HCT116 (cell line): ENCODE results near the gene ABCG8. TPM values are rescaled to one million over a fixed set of nuclear protein-coding genes. Genes with fewer than 3 reads are reported as not detected.

Source experiments
- ATAC-seq: fragments of 200-7000 bp; cut with Tn5 transposase; 2 replicates; pipeline ENCODE4 v1.9.1; 2020; ENCODE audit warnings: mild to moderate bottlenecking, moderate library complexity
- BruUV-seq: library from RNA; stranded (reverse); fragments of 400-500 nt; replicated peaks from 2 replicates; lab custom pipeline; 2021; lab: Mats Ljungman, UMichigan
- CTCF ChIA-PET: fragments of 300-600 bp; sonication (Branson Sonifier 250); formaldehyde crosslinking; loops from one replicate; lab custom pipeline; 2021; ENCODE audit warnings: antibody characterized with exemption; lab: Charles Lee
- POLR2A ChIA-PET: fragments of 300-600, 350-600 bp; sonication (Branson Sonifier 250); formaldehyde crosslinking; loops from one replicate; lab custom pipeline; 2021; ENCODE audit warnings: antibody characterized with exemption; lab: Charles Lee
- RAD21 ChIA-PET, 2 experiments: fragments of 300-600 bp; sonication (Branson Sonifier 250); formaldehyde crosslinking; loops; one replicate each; lab custom pipeline; 2023; ENCODE audit warnings: low total read pairs in 2 of 2; ENCODE audit not compliant: uncharacterized antibody in 2 of 2, unreplicated experiment in 2 of 2, low non-redundant PET in 1 of 2; lab: Charles Lee
- DNase-seq: peaks from one replicate; pipeline ENCODE4 v3.0.0-alpha.2; 2010; ENCODE audit warnings: low read depth, low spot score
- H2AFZ ChIP-seq: fragments of 200-600 bp; shearing (Covaris generic), sonication (generic); 2 replicates; pipeline ENCODE4 v1.6.1; 2017; ENCODE audit warnings: low read depth, mixed run types, mixed read lengths, antibody characterized with exemption, low read length; ENCODE audit not compliant: poor library complexity, severe bottlenecking
- H3K27ac ChIP-seq: 2 replicates; pipeline ENCODE4 v1.5.1; 2012; ENCODE audit warnings: low read depth, low read length
- H3K27me3 ChIP-seq: fragments of 200-600 bp; sonication (generic); 2 replicates; pipeline ENCODE4 v1.6.1; 2016; ENCODE audit warnings: mixed run types, low read length, mixed read lengths; ENCODE audit not compliant: insufficient read depth
- H3K36me3 ChIP-seq, 2 experiments: fragments of 200-500 bp in 1 of 2; fragments of 200-600 bp in 1 of 2; sonication (Bioruptor generic) in 1 of 2; sonication (generic) in 1 of 2; 2 replicates each; pipeline versions ENCODE4 v1.5.1 to v1.6.1; 2014 to 2016; ENCODE audit warnings: low read length in 2 of 2, inconsistent platforms in 1 of 2, mixed read lengths in 1 of 2, mixed run types in 1 of 2; ENCODE audit not compliant: insufficient read depth in 2 of 2, control insufficient read depth in 1 of 2
- H3K4me1 ChIP-seq, 2 experiments: fragments of 200-600 bp in 1 of 2; sonication (generic) in 1 of 2; 2 replicates each; pipeline versions ENCODE4 v1.5.1 to v1.6.1; 2012 to 2017; ENCODE audit warnings: low read length in 2 of 2, inconsistent platforms in 1 of 2, mild to moderate bottlenecking in 1 of 2, mixed read lengths in 1 of 2, mixed run types in 1 of 2, moderate library complexity in 1 of 2; ENCODE audit not compliant: insufficient read depth in 2 of 2, control insufficient read depth in 1 of 2
- H3K4me2 ChIP-seq: fragments of 200-600 bp; sonication (generic); 2 replicates; pipeline ENCODE4 v1.6.1; 2017; ENCODE audit warnings: mixed run types, low read length, mixed read lengths
- H3K4me3 ChIP-seq, 2 experiments: fragments of 200-600 bp in 1 of 2; sonication (generic) in 1 of 2; replicated peaks in 1 of 2; 2 replicates each; pipeline ENCODE4 v1.5.1; 2011 to 2016; ENCODE audit warnings: low read length in 2 of 2, control low read depth in 1 of 2, low read depth in 1 of 2, mild to moderate bottlenecking in 1 of 2, mixed read lengths in 1 of 2, mixed run types in 1 of 2
- H3K79me2 ChIP-seq: fragments of 200-600 bp; sonication (generic); 2 replicates; pipeline ENCODE4 v1.6.1; 2017; ENCODE audit warnings: mild to moderate bottlenecking, mixed run types, low read length, moderate library complexity, mixed read lengths; ENCODE audit not compliant: insufficient read depth
- H3K9ac ChIP-seq: fragments of 200-600 bp; sonication (generic); 2 replicates; pipeline ENCODE4 v1.6.1; 2016; ENCODE audit warnings: low read length, mixed read lengths
- H3K9me2 ChIP-seq: fragments of 200-600 bp; sonication (generic), shearing (Covaris generic); 2 replicates; pipeline ENCODE4 v1.6.1; 2017; ENCODE audit warnings: mixed run types, mild to moderate bottlenecking, moderate library complexity; ENCODE audit not compliant: insufficient read depth
- H3K9me3 ChIP-seq, 2 experiments: fragments of 200-500 bp in 1 of 2; fragments of 200-600 bp in 1 of 2; sonication (Bioruptor generic) in 1 of 2; sonication (generic) in 1 of 2; 2 replicates each; pipeline ENCODE4 v1.6.1; 2014 to 2017; ENCODE audit warnings: low read length in 2 of 2, mixed read lengths in 2 of 2, inconsistent platforms in 1 of 2, low read depth in 1 of 2, mild to moderate bottlenecking in 1 of 2, mixed run types in 1 of 2, moderate library complexity in 1 of 2; ENCODE audit not compliant: control insufficient read depth in 1 of 2, insufficient read depth in 1 of 2
- H4K20me1 ChIP-seq: fragments of 200-600 bp; sonication (generic), shearing (Covaris generic); 2 replicates; pipeline ENCODE4 v1.6.1; 2017; ENCODE audit warnings: mixed run types, mild to moderate bottlenecking, moderate library complexity; ENCODE audit not compliant: insufficient read depth
- EGR1 ChIP-seq: IDR thresholded peaks from 2 replicates; pipeline ENCODE4 v1.6.1; 2012; ENCODE audit warnings: low read depth
- ELF1 ChIP-seq: IDR thresholded peaks from 2 replicates; pipeline ENCODE4 v1.6.1; 2012; ENCODE audit warnings: low read depth, borderline replicate concordance
- EZH2 ChIP-seq: fragments of 200-600 bp; sonication (generic); IDR thresholded peaks from 2 replicates; pipeline ENCODE4 v1.6.1; 2017; ENCODE audit warnings: antibody characterized with exemption, mixed run types
- FOSL1 ChIP-seq: IDR thresholded peaks from 2 replicates; pipeline ENCODE4 v1.6.1; 2012; ENCODE audit warnings: low read depth
- JUND ChIP-seq: IDR thresholded peaks from 2 replicates; pipeline ENCODE4 v1.6.1; 2012
- SIN3A ChIP-seq: IDR thresholded peaks from 2 replicates; pipeline ENCODE4 v1.6.1; 2012; ENCODE audit warnings: low read depth
- YY1 ChIP-seq: IDR thresholded peaks from 2 replicates; pipeline ENCODE4 v1.6.1; 2011; ENCODE audit warnings: low read length, low read depth, moderate library complexity, mild to moderate bottlenecking; ENCODE audit not compliant: insufficient replicate concordance; ENCODE audit errors: extremely low read depth
- ZBTB33 ChIP-seq: IDR thresholded peaks from 2 replicates; pipeline ENCODE4 v1.6.1; 2011; ENCODE audit warnings: mild to moderate bottlenecking, low read length, moderate library complexity; ENCODE audit not compliant: insufficient replicate concordance; ENCODE audit errors: extremely low read depth
- ZFX ChIP-seq: fragments of 450-650 bp; IDR thresholded peaks from 2 replicates; pipeline ENCODE4 v1.6.1; 2017
- ZNF274 ChIP-seq: fragments of 200-500 bp; sonication (Bioruptor generic); IDR thresholded peaks from 2 replicates; pipeline ENCODE4 v1.6.1; 2014; ENCODE audit warnings: mild to moderate bottlenecking, low read depth, low read length, inconsistent platforms
- intact Hi-C: fragments of 100-400 bp; cut with micrococcal nuclease; formaldehyde crosslinking; loops from 2 replicates; pipeline ENCODE4 v1.10.0; 2022
- total RNA-seq: library from RNA; stranded (reverse); gene quantifications from one replicate; pipeline ENCODE4 v1.2.1, GENCODE V29; 2021; ENCODE audit not compliant: unreplicated experiment
- TF ChIP-seq, protein P1 (sequence below): IDR thresholded peaks from 2 replicates; pipeline ENCODE4 v1.6.1; 2012
- TF ChIP-seq, protein P2 (sequence below): IDR thresholded peaks from 2 replicates; pipeline ENCODE4 v1.6.1; 2012
- TF ChIP-seq, protein P3 (sequence below), 3 experiments: fragments of 200-600 bp in 1 of 3; sonication (generic) in 1 of 3; IDR thresholded peaks in 2 of 3; conservative IDR thresholded peaks in 1 of 3; 2 replicates each; pipeline ENCODE4 v1.5.1; 2012 to 2017; ENCODE audit warnings: low read depth in 2 of 3, low read length in 2 of 3, antibody characterized with exemption in 1 of 3, borderline replicate concordance in 1 of 3, control low read depth in 1 of 3, mild to moderate bottlenecking in 1 of 3, mixed read lengths in 1 of 3, mixed run types in 1 of 3, moderate library complexity in 1 of 3; ENCODE audit not compliant: insufficient read depth in 1 of 3

The ABCG8 gene
- total RNA-seq, 1 experiment from 2014 or later: 0.05 TPM

DNA sequence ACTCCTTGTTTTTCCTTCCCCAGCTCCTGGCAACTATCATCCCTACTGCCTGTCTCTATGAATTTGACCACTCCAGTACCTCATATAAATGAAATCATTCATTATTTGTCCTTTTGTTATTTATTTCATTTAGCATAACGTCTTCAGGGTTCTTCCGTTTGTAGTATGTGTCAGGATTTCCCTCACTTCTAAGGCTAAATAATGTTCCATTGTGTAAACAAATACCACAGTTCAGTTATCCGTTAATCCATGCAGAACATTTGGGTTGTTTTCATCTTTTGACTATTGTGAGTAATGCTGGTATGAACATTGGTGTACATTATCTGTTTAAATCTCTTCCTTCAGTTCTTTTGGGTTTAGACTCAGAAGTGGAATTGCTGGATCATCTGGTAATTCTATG is 46.1 kb upstream of the ABCG8 start:
- CTCF ChIA-PET: no interaction called here

More for the DNA sequence above, 46.1 kb upstream of the ABCG8 start:
- no peaks in the 10 kb centered on the region for H3K27me3 ChIP-seq
- no peak for ATAC-seq
- no peak for DNase-seq
- H3K4me2 ChIP-seq: no peak overlapping the region
- no peak for TF ChIP-seq EGR1
- TF ChIP-seq, protein P1, sequence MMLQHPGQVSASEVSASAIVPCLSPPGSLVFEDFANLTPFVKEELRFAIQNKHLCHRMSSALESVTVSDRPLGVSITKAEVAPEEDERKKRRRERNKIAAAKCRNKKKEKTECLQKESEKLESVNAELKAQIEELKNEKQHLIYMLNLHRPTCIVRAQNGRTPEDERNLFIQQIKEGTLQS: no peak
- TF ChIP-seq SIN3A: no peak
- TF ChIP-seq ELF1: no peak
- no peak for TF ChIP-seq ZFX
- TF ChIP-seq ZNF274: no peak
- TF ChIP-seq, protein P2, sequence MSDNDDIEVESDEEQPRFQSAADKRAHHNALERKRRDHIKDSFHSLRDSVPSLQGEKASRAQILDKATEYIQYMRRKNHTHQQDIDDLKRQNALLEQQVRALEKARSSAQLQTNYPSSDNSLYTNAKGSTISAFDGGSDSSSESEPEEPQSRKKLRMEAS: no peak
- no peak for TF ChIP-seq JUND
- no peak for TF ChIP-seq ZBTB33
- TF ChIP-seq, protein P3, sequence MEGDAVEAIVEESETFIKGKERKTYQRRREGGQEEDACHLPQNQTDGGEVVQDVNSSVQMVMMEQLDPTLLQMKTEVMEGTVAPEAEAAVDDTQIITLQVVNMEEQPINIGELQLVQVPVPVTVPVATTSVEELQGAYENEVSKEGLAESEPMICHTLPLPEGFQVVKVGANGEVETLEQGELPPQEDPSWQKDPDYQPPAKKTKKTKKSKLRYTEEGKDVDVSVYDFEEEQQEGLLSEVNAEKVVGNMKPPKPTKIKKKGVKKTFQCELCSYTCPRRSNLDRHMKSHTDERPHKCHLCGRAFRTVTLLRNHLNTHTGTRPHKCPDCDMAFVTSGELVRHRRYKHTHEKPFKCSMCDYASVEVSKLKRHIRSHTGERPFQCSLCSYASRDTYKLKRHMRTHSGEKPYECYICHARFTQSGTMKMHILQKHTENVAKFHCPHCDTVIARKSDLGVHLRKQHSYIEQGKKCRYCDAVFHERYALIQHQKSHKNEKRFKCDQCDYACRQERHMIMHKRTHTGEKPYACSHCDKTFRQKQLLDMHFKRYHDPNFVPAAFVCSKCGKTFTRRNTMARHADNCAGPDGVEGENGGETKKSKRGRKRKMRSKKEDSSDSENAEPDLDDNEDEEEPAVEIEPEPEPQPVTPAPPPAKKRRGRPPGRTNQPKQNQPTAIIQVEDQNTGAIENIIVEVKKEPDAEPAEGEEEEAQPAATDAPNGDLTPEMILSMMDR (IDR thresholded peaks at IDR 0.05 in 2 of 3, conservative IDR thresholded peaks at IDR 0.05 in 1 of 3; ENCODE audit: borderline replicate concordance in 1 of 3, insufficient read depth in 1 of 3, low read depth in 2 of 3, low read length in 2 of 3): no peak
- TF ChIP-seq YY1: no peak
- TF ChIP-seq EZH2: no peak
- no peak for TF ChIP-seq FOSL1
- intact Hi-C loops: no loop called here
- no peaks in the 10 kb centered on the region for H4K20me1 ChIP-seq
- no peaks in the 10 kb centered on the region for H3K9me2 ChIP-seq
- ChIA-PET POLR2A (no interaction called here), RAD21 (no interaction called here)
- H3K36me3 ChIP-seq: no peaks in the 10 kb centered on the region
- H3K9me3 ChIP-seq: no peaks in the 10 kb centered on the region
- H3K4me1 ChIP-seq: peaks cover 0 to 5% of the 10 kb centered on the region in 2 experiments; a peak in 1 of 4 replicates
- no peak overlapping the region for H3K4me3 ChIP-seq
- H3K9ac ChIP-seq: no peak overlapping the region
- H2AFZ ChIP-seq: no peak overlapping the region
- no peak overlapping the region for H3K27ac ChIP-seq
- no peaks in the 10 kb centered on the region for H3K79me2 ChIP-seq
- no TSS peak for BruUV-seq
